ENCODE measurements around the gene ROGDI. TPM values are rescaled to one million over a fixed set of nuclear protein-coding genes. Genes with fewer than 3 reads are reported as not detected.

Gene ROGDI
- total and polyA plus RNA-seq, 10 of the 15 experiments (the other 5 are each of a cell fraction or from before 2014, with no cell fraction given) = 0.40 to 23.5 (median 12.3) TPM

GRCh38 chr16:4795181-4795827 lies 7.1 kb downstream of the ROGDI start, which contains the start of gene SMIM22 (continued):
- TF ChIP-seq PAX5 (IDR thresholded peaks at IDR 0.05; ENCODE audit: borderline replicate concordance, low read depth, low read length) = no peak

GRCh38 chr16:4792951-4793513 lies 9.4 kb downstream of the ROGDI start:
- WGBS (ENCODE audit: insufficient coverage, insufficient replicate concordance, low lambda C conversion rate, missing lambda C conversion rate) = 67% methylated on average over 11 of the region's 13 CpGs
- Histone ChIP-seq H3K36me3 (ENCODE audit: control insufficient read depth in 2 of 2, insufficient read depth in 2 of 2, low read length in 1 of 2) (no peaks in the 10 kb centered on the region), H3K4me2 (ENCODE audit: control insufficient read depth, insufficient read depth) (no peak overlapping the region), H3K27me3 (replicated peaks in 1 of 2; ENCODE audit: control insufficient read depth in 2 of 2, insufficient read depth in 2 of 2, low read length in 1 of 2) (no peaks in the 10 kb centered on the region), H3K4me3 (no peak overlapping the region), H3K27ac (ENCODE audit: control insufficient read depth, insufficient read depth) (no peak overlapping the region), H4K20me1 (ENCODE audit: control insufficient read depth, insufficient read depth) (no peaks in the 10 kb centered on the region), H3K79me2 (ENCODE audit: control insufficient read depth, insufficient read depth, low read length) (no peaks in the 10 kb centered on the region), H3K4me1 (ENCODE audit: control insufficient read depth, insufficient read depth, low read length) (no peaks in the 10 kb centered on the region), H2AFZ (ENCODE audit: control insufficient read depth, low read depth, low read length) (no peak overlapping the region), H3K9me3 (replicated peaks; ENCODE audit: control insufficient read depth, insufficient read depth, low read length) (no peaks in the 10 kb centered on the region), H3K9ac (ENCODE audit: control insufficient read depth, insufficient read depth, low read length) (no peak overlapping the region)
- SMC1A ChIA-PET (ENCODE audit: uncharacterized antibody, unreplicated experiment) = no interaction called here
- no peak for ATAC-seq
- intact Hi-C loops (cut with micrococcal nuclease; ENCODE audit: unreplicated experiment) = no loop called here
- POLR2A ChIA-PET = no interaction called here
- DNase-seq (ENCODE audit: low read depth, low spot score) = no peak
- BruUV-seq (replicated peaks) = no TSS peak
- FAIRE-seq = no peak
- CTCF ChIA-PET = no interaction called here
- RAD21 ChIA-PET (ENCODE audit: unreplicated experiment) = no interaction called here
- no peak for TF ChIP-seq SP1 (IDR thresholded peaks at IDR 0.05; ENCODE audit: low read depth, low read length)
- in situ Hi-C loops (cut with MboI) = no loop called here

DNA sequence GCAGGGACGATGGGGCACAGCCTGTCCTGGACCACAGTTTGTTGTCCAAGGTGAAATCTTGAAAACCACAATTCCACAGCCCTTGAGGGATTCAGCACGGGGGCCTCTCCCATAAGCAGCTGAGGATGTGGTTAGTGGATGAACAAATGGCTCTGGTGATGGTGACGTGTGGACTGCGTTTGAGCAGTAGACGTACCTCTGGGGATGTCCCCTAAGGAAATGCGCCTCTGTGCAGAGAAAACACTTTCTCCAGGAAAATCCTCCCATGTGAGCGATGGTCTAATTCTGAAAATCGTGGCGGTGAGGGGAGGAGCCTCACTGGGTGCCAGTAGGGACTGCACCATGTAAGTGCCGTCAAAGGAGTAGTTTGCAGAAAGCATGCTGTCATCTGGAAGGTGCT lies 11.6 kb downstream of the ROGDI start:
- no peaks in the 10 kb centered on the region for H3K79me2 ChIP-seq (ENCODE audit: control insufficient read depth, insufficient read depth, low read length)
- no peaks in the 10 kb centered on the region for H3K4me1 ChIP-seq (ENCODE audit: control insufficient read depth, insufficient read depth, low read length)
- POLR2A ChIA-PET = no interaction called here
- no peak overlapping the region for H2AFZ ChIP-seq (ENCODE audit: control insufficient read depth, low read depth, low read length)
- CTCF ChIA-PET = no interaction called here
- SMC1A ChIA-PET (ENCODE audit: uncharacterized antibody, unreplicated experiment) = no interaction called here
- no peaks in the 10 kb centered on the region for H3K27me3 ChIP-seq (replicated peaks in 1 of 2; ENCODE audit: control insufficient read depth in 2 of 2, insufficient read depth in 2 of 2, low read length in 1 of 2)
- RAD21 ChIA-PET (ENCODE audit: unreplicated experiment) = no interaction called here
- no peak overlapping the region for H3K27ac ChIP-seq (ENCODE audit: control insufficient read depth, insufficient read depth)
- DNase-seq (ENCODE audit: low read depth, low spot score) (no peak), ATAC-seq (no peak), FAIRE-seq (no peak)
- H3K36me3 ChIP-seq (ENCODE audit: control insufficient read depth in 2 of 2, insufficient read depth in 2 of 2, low read length in 1 of 2) = no peaks in the 10 kb centered on the region
- H3K9me3 ChIP-seq (replicated peaks; ENCODE audit: control insufficient read depth, insufficient read depth, low read length) = no peaks in the 10 kb centered on the region
- H3K4me3 ChIP-seq = no peak overlapping the region
- H3K9ac ChIP-seq (ENCODE audit: control insufficient read depth, insufficient read depth, low read length) = no peak overlapping the region
- 19% methylated on average over 10 of the region's 10 CpGs for WGBS (ENCODE audit: insufficient coverage, insufficient replicate concordance, low lambda C conversion rate, missing lambda C conversion rate)
- intact Hi-C loops (cut with micrococcal nuclease; ENCODE audit: unreplicated experiment) (no loop called here), in situ Hi-C loops (cut with MboI) (no loop called here)
- H3K4me2 ChIP-seq (ENCODE audit: control insufficient read depth, insufficient read depth) = no peak overlapping the region
- H4K20me1 ChIP-seq (ENCODE audit: control insufficient read depth, insufficient read depth) = no peaks in the 10 kb centered on the region
- no TSS peak for BruUV-seq (replicated peaks)
- TF ChIP-seq FOXM1 (IDR thresholded peaks at IDR 0.05; ENCODE audit: low read depth, low read length) = no peak
- no peak for TF ChIP-seq TCF12 (IDR thresholded peaks at IDR 0.05; ENCODE audit: low read depth, low read length)
- TF ChIP-seq CHD1 (IDR thresholded peaks at IDR 0.05; ENCODE audit: low read depth, low read length) = no peak
- TF ChIP-seq SP1 (IDR thresholded peaks at IDR 0.05; ENCODE audit: low read depth, low read length) = no peak
- TF ChIP-seq, protein P1, sequence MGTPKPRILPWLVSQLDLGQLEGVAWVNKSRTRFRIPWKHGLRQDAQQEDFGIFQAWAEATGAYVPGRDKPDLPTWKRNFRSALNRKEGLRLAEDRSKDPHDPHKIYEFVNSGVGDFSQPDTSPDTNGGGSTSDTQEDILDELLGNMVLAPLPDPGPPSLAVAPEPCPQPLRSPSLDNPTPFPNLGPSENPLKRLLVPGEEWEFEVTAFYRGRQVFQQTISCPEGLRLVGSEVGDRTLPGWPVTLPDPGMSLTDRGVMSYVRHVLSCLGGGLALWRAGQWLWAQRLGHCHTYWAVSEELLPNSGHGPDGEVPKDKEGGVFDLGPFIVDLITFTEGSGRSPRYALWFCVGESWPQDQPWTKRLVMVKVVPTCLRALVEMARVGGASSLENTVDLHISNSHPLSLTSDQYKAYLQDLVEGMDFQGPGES (IDR thresholded peaks at IDR 0.05) = no peak
- TF ChIP-seq FOXK2 (IDR thresholded peaks at IDR 0.05) = no peak
- TF ChIP-seq E4F1 (IDR thresholded peaks at IDR 0.05; ENCODE audit: borderline replicate concordance, partially characterized antibody) = no peak
- no peak for TF ChIP-seq WRNIP1 (IDR thresholded peaks at IDR 0.05; ENCODE audit: borderline replicate concordance, low read depth, low read length)
- TF ChIP-seq PAX5 (IDR thresholded peaks at IDR 0.05; ENCODE audit: borderline replicate concordance, low read depth, low read length) = no peak
